T-cell (primary cell): Measurements from ENCODE around the gene ZNF398. TPM values are rescaled to one million over a fixed set of nuclear protein-coding genes. Genes with fewer than 3 reads are reported as not detected.
"Not testable (repeated sequence)": the region's sequence is repeated elsewhere in the genome, so short reads cannot be mapped to it uniquely, and the experiment has no call there.

Experiments
- ATAC-seq, 4 experiments: fragments of 200-7000 bp in 3 of 4; fragments of 150-1000 bp in 1 of 4; cut with Tn5 transposase; replicated peaks in 1 of 4; 1 replicate in 3 of 4; 2 replicates in 1 of 4; pipeline ENCODE4 v1.10.0; 2021; ENCODE audit warnings: moderate library complexity in 3 of 4, mild to moderate bottlenecking in 2 of 4, moderate number of reproducible peaks in 1 of 4
- CTCF ChIA-PET, 2 donors: fragments of 300-600 bp; sonication (Branson Sonifier 250); formaldehyde crosslinking; loops; one replicate each; lab custom pipeline; 2022; ENCODE audit warnings: antibody characterized with exemption in 2 of 2; lab: Charles Lee
- POLR2A ChIA-PET, 2 donors: fragments of 300-600 bp; sonication (Branson Sonifier 250); formaldehyde crosslinking; loops; one replicate each; lab custom pipeline; 2022; ENCODE audit warnings: antibody characterized with exemption in 2 of 2; lab: Charles Lee
- DNase-seq, 35 experiments: peaks; one replicate each; pipeline versions ENCODE4 v3.0.0 to v3.0.0-alpha.2; 2013 to 2023
- H3K27ac ChIP-seq: one replicate; pipeline ENCODE4 v1.5.1; 2013; ENCODE audit warnings: low read length
- H3K27me3 ChIP-seq, 2 experiments: replicated peaks in 1 of 2; 1 replicate in 1 of 2; 2 replicates in 1 of 2; pipeline versions ENCODE4 v1.6.1 to v1.7.0; 2013; ENCODE audit warnings: low read length in 1 of 2, mixed read lengths in 1 of 2; ENCODE audit not compliant: control insufficient read depth in 2 of 2, insufficient read depth in 2 of 2; ENCODE audit errors: extremely low read depth in 1 of 2
- H3K36me3 ChIP-seq, 2 donors: 1 replicate in 1 of 2; 2 replicates in 1 of 2; pipeline versions ENCODE4 v1.6.1 to v1.7.0; 2013; ENCODE audit warnings: low read length in 1 of 2; ENCODE audit not compliant: control insufficient read depth in 2 of 2, insufficient read depth in 1 of 2; ENCODE audit errors: extremely low read depth in 1 of 2
- H3K4me1 ChIP-seq, 2 experiments: 1 replicate in 1 of 2; 2 replicates in 1 of 2; pipeline versions ENCODE4 v1.6.1 to v1.7.0; 2013; ENCODE audit warnings: low read length in 2 of 2, mixed read lengths in 1 of 2; ENCODE audit not compliant: insufficient read depth in 2 of 2, control insufficient read depth in 1 of 2; ENCODE audit errors: extremely low read depth in 1 of 2
- H3K4me3 ChIP-seq, 2 donors: 1 replicate in 1 of 2; 2 replicates in 1 of 2; pipeline versions ENCODE4 v1.5.1 to v1.7.0; 2013; ENCODE audit warnings: mild to moderate bottlenecking in 2 of 2, low read length in 1 of 2, moderate library complexity in 1 of 2; ENCODE audit not compliant: control insufficient read depth in 1 of 2; ENCODE audit errors: extremely low read depth in 1 of 2
- H3K9me3 ChIP-seq: 2 replicates; pipeline ENCODE4 v1.7.0; 2013
- H3K27ac Mint-ChIP-seq, 2 donors: one replicate each; pipeline ENCODE4 v1.8.0; 2020 to 2021; ENCODE audit warnings: mild to moderate bottlenecking in 2 of 2, mixed read lengths in 2 of 2
- H3K27me3 Mint-ChIP-seq, 2 donors: one replicate each; pipeline ENCODE4 v1.8.0; 2021 to 2022; ENCODE audit warnings: mixed read lengths in 2 of 2
- H3K36me3 Mint-ChIP-seq: one replicate; pipeline ENCODE4 v1.8.0; 2021; ENCODE audit warnings: mixed read lengths
- H3K4me1 Mint-ChIP-seq, 3 donors: one replicate each; pipeline ENCODE4 v1.8.0; 2020 to 2022; ENCODE audit warnings: mixed read lengths in 3 of 3, mild to moderate bottlenecking in 1 of 3
- H3K4me3 Mint-ChIP-seq, 3 donors: one replicate each; pipeline ENCODE4 v1.8.0; 2020 to 2022; ENCODE audit warnings: mild to moderate bottlenecking in 3 of 3, mixed read lengths in 3 of 3, moderate library complexity in 3 of 3
- H3K9me3 Mint-ChIP-seq, 3 donors: one replicate each; pipeline ENCODE4 v1.8.0; 2020 to 2022; ENCODE audit warnings: mixed read lengths in 3 of 3
- WGBS: methylation state at CpG from one replicate; pipeline ENCODE4 v1.1.5; 2013; ENCODE audit warnings: missing lambda C conversion rate; ENCODE audit not compliant: insufficient coverage; 5-methylcytosine and 5-hydroxymethylcytosine counted together
- total RNA-seq, 35 experiments: library from RNA in 6 of 35; stranded (reverse) in 6 of 35; fragments of 120-200 nt in 1 of 35; gene quantifications; one replicate each; pipeline versions ENCODE4 v1.2.1 to v1.2.4 and lab custom pipeline; 2013 to 2026

Gene ZNF398
- total RNA-seq, 5 donors from 2014 or later (not counting 1 experiment from before 2014, with no cell fraction given), result 15.1 to 31.0 (median 28.4) TPM

GRCh38 chr7:149130572-149131198 is 16.6 kb upstream of the ZNF398 start:
- Mint-ChIP-seq H3K36me3 (peaks cover 22% of the 10 kb centered on the region), H3K9me3 (peaks cover 4 to 10% (median 6%) of the 10 kb centered on the region in 3 donors), H3K27ac (peak overlapping the region in 1 of 2 donors; percentile 16), H3K27me3 (no peaks in the 10 kb centered on the region), H3K4me3 (no peak overlapping the region), H3K4me1 (peaks cover 9 to 16% (median 10%) of the 10 kb centered on the region in 3 donors)
- ChIA-PET POLR2A (no interaction called here), CTCF (no interaction called here)
- Histone ChIP-seq H3K4me3 (no peak overlapping the region), H3K27me3 (peaks cover 0 to 2% of the 10 kb centered on the region in 2 experiments), H3K4me1 (peaks cover 2 to 9% of the 10 kb centered on the region in 2 experiments), H3K27ac (no peak overlapping the region), H3K9me3 (no peaks in the 10 kb centered on the region), H3K36me3 (peaks cover 0 to 8% of the 10 kb centered on the region in 2 donors)
- DNase-seq, result no peak
- 96% methylated on average over 5 of the region's 5 CpGs for WGBS
- ATAC-seq, result no peak

GRCh38 chr7:149133028-149133710 is 14.1 kb upstream of the ZNF398 start:
- ChIA-PET POLR2A (no interaction called here), CTCF (no interaction called here)
- H3K4me3 ChIP-seq, result no peak overlapping the region
- Mint-ChIP-seq H3K27me3 (no peaks in the 10 kb centered on the region), H3K27ac (no peak overlapping the region), H3K36me3 (peaks cover 22% of the 10 kb centered on the region), H3K4me3 (no peak overlapping the region), H3K4me1 (peaks cover under 1 to 2% (median 1%) of the 10 kb centered on the region in 3 donors), H3K9me3 (peaks cover 4 to 10% (median 6%) of the 10 kb centered on the region in 3 donors)
- no peaks in the 10 kb centered on the region for H3K9me3 ChIP-seq
- H3K27ac ChIP-seq, result no peak overlapping the region
- peaks cover 0 to 8% of the 10 kb centered on the region in 2 donors for H3K36me3 ChIP-seq
- DNase-seq (no peak), ATAC-seq (no peak)
- no peaks in the 10 kb centered on the region for H3K27me3 ChIP-seq
- WGBS, result no CpG with 5 or more reads among the region's 2 CpGs
- H3K4me1 ChIP-seq, result peaks cover 0 to 2% of the 10 kb centered on the region in 2 experiments

- Mint-ChIP-seq H3K4me1 (no peaks in the 10 kb centered on the region), H3K27me3 (no peaks in the 10 kb centered on the region), H3K36me3 (peaks cover 14% of the 10 kb centered on the region), H3K9me3 (peaks cover 0 to 2% (median 0%) of the 10 kb centered on the region in 3 donors), H3K27ac (no peak overlapping the region), H3K4me3 (no peak overlapping the region)
- ChIA-PET POLR2A (no interaction called here), CTCF (no interaction called here)
- Histone ChIP-seq H3K9me3 (no peaks in the 10 kb centered on the region), H3K27me3 (no peaks in the 10 kb centered on the region), H3K4me3 (no peak overlapping the region), H3K4me1 (no peaks in the 10 kb centered on the region), H3K27ac (no peak overlapping the region), H3K36me3 (no peaks in the 10 kb centered on the region)
- ATAC-seq (no peak), DNase-seq (no peak)
- 93% methylated on average over 4 of the region's 9 CpGs for WGBS
These were observed 11.1 kb upstream of the ZNF398 start for GRCh38 chr7:149136118-149136517.

GRCh38 chr7:149140831-149141230 is 6.4 kb upstream of the ZNF398 start:
- H3K36me3 Mint-ChIP-seq, result no peaks in the 10 kb centered on the region
- ATAC-seq, result no peak
- H3K27ac Mint-ChIP-seq, result no peak overlapping the region
- ChIA-PET POLR2A (no interaction called here), CTCF (no interaction called here)
- Histone ChIP-seq H3K27ac (no peak overlapping the region), H3K4me3 (no peak overlapping the region), H3K4me1 (peaks cover 4 to 9% of the 10 kb centered on the region in 2 experiments), H3K36me3 (no peaks in the 10 kb centered on the region), H3K9me3 (no peaks in the 10 kb centered on the region), H3K27me3 (no peaks in the 10 kb centered on the region)
- H3K4me3 Mint-ChIP-seq, result no peak overlapping the region
- no peaks in the 10 kb centered on the region for H3K27me3 Mint-ChIP-seq
- no peak for DNase-seq
- peaks cover 8 to 10% (median 10%) of the 10 kb centered on the region in 3 donors for H3K4me1 Mint-ChIP-seq
- no CpG with 5 or more reads among the region's 3 CpGs for WGBS
- H3K9me3 Mint-ChIP-seq, result no peaks in the 10 kb centered on the region

- no peaks in the 10 kb centered on the region for H3K36me3 ChIP-seq
- H3K9me3 ChIP-seq, result no peaks in the 10 kb centered on the region
- Mint-ChIP-seq H3K4me3 (no peak overlapping the region), H3K36me3 (no peaks in the 10 kb centered on the region), H3K9me3 (no peaks in the 10 kb centered on the region), H3K4me1 (peaks cover 12 to 19% (median 18%) of the 10 kb centered on the region in 3 donors), H3K27me3 (no peaks in the 10 kb centered on the region), H3K27ac (no peak overlapping the region)
- POLR2A ChIA-PET, result no interaction called here
- DNase-seq (no peak), ATAC-seq (no peak)
- no peak overlapping the region for H3K27ac ChIP-seq
- 100% methylated on average over 1 of the region's 4 CpGs for WGBS
- H3K4me3 ChIP-seq, result no peak overlapping the region
- H3K4me1 ChIP-seq, result peaks cover 11 to 13% of the 10 kb centered on the region in 2 experiments
- no peaks in the 10 kb centered on the region for H3K27me3 ChIP-seq
- CTCF ChIA-PET, result interaction anchor here in 1 of 2 donors (0.6 kb wide), 1 partner anchor 14 kb away, joined by 3 read pairs; no protein-coding TSS in a partner anchor
These were observed 5.4 kb upstream of the ZNF398 start for GRCh38 chr7:149141893-149142292.

- H3K36me3 Mint-ChIP-seq, H3K4me3 ChIP-seq, H3K27me3 Mint-ChIP-seq, H3K9me3 Mint-ChIP-seq, ATAC-seq, H3K27ac Mint-ChIP-seq, H3K9me3 ChIP-seq, POLR2A ChIA-PET, DNase-seq, H3K4me3 Mint-ChIP-seq, H3K27me3 ChIP-seq, H3K27ac ChIP-seq, CTCF ChIA-PET, H3K36me3 ChIP-seq: not testable (repeated sequence)
- 100% methylated on average over 1 of the region's 14 CpGs for WGBS
- peaks cover 11 to 26% of the 10 kb centered on the region in 2 experiments for H3K4me1 ChIP-seq
- H3K4me1 Mint-ChIP-seq, result peaks cover 21 to 29% (median 28%) of the 10 kb centered on the region in 3 donors
These were observed 2.8 kb upstream of the ZNF398 start for GRCh38 chr7:149144436-149144922.
